ENCODE data around the gene SCGB3A1. TPM values are rescaled to one million over a fixed set of nuclear protein-coding genes. Genes with fewer than 3 reads are reported as not detected.

The SCGB3A1 gene
- total RNA-seq, 1 donor from 2014 or later, result 0.47 TPM

- Mint-ChIP-seq H3K9me3 (ENCODE audit: low read depth) (no peaks in the 10 kb centered on the region), H3K4me3 (ENCODE audit: unreplicated experiment) (no peak overlapping the region), H3K27ac (ENCODE audit: unreplicated experiment) (no peak overlapping the region), H3K36me3 (ENCODE audit: low read depth) (no peaks in the 10 kb centered on the region), H3K4me1 (ENCODE audit: low read depth) (no peaks in the 10 kb centered on the region), H3K27me3 (ENCODE audit: low read depth) (peaks cover 2% of the 10 kb centered on the region)
- no peak for TF ChIP-seq CTCF (IDR thresholded peaks at IDR 0.05)
- no peak for DNase-seq (ENCODE audit: low spot score)
These were observed 7.0 kb upstream of the SCGB3A1 start for GRCh38 chr5:180598316-180598701.

GRCh38 chr5:180596668-180597231 is 5.5 kb upstream of the SCGB3A1 start:
- no peak for TF ChIP-seq CTCF (IDR thresholded peaks at IDR 0.05)
- H3K4me3 Mint-ChIP-seq (ENCODE audit: unreplicated experiment), result no peak overlapping the region
- no peak for DNase-seq (ENCODE audit: low spot score)
- no peak overlapping the region for H3K27ac Mint-ChIP-seq (ENCODE audit: unreplicated experiment)
- H3K9me3 Mint-ChIP-seq (ENCODE audit: low read depth), result no peaks in the 10 kb centered on the region
- H3K36me3 Mint-ChIP-seq (ENCODE audit: low read depth), result no peaks in the 10 kb centered on the region
- H3K4me1 Mint-ChIP-seq (ENCODE audit: low read depth), result peaks cover 4% of the 10 kb centered on the region
- peaks cover 8% of the 10 kb centered on the region for H3K27me3 Mint-ChIP-seq (ENCODE audit: low read depth)

GRCh38 chr5:180596115-180596667 is 4.9 kb upstream of the SCGB3A1 start:
- H3K27ac Mint-ChIP-seq (ENCODE audit: unreplicated experiment), result peak overlapping the region; percentile 73
- TF ChIP-seq CTCF (IDR thresholded peaks at IDR 0.05), result no peak

GRCh38 chr5:180595381-180596114 is 4.2 kb upstream of the SCGB3A1 start:
- Mint-ChIP-seq H3K9me3 (ENCODE audit: low read depth) (no peaks in the 10 kb centered on the region), H3K36me3 (ENCODE audit: low read depth) (no peaks in the 10 kb centered on the region), H3K27ac (ENCODE audit: unreplicated experiment) (peak overlapping the region; percentile 73), H3K4me1 (ENCODE audit: low read depth) (peaks cover 4% of the 10 kb centered on the region), H3K4me3 (ENCODE audit: unreplicated experiment) (no peak overlapping the region), H3K27me3 (ENCODE audit: low read depth) (peaks cover 8% of the 10 kb centered on the region)
- no peak for DNase-seq (ENCODE audit: low spot score)
- no peak for TF ChIP-seq CTCF (IDR thresholded peaks at IDR 0.05)

More at GRCh38 chr5:180596115-180596667, 4.9 kb upstream of the SCGB3A1 start:
- Mint-ChIP-seq H3K36me3 (ENCODE audit: low read depth) (no peaks in the 10 kb centered on the region), H3K27me3 (ENCODE audit: low read depth) (peaks cover 8% of the 10 kb centered on the region), H3K4me1 (ENCODE audit: low read depth) (peaks cover 4% of the 10 kb centered on the region), H3K9me3 (ENCODE audit: low read depth) (no peaks in the 10 kb centered on the region), H3K4me3 (ENCODE audit: unreplicated experiment) (no peak overlapping the region)
- DNase-seq (ENCODE audit: low spot score), result no peak

- Mint-ChIP-seq H3K4me3 (ENCODE audit: unreplicated experiment) (no peak overlapping the region), H3K27me3 (ENCODE audit: low read depth) (peaks cover 8% of the 10 kb centered on the region), H3K36me3 (ENCODE audit: low read depth) (no peaks in the 10 kb centered on the region), H3K9me3 (ENCODE audit: low read depth) (no peaks in the 10 kb centered on the region), H3K27ac (ENCODE audit: unreplicated experiment) (no peak overlapping the region), H3K4me1 (ENCODE audit: low read depth) (peaks cover 4% of the 10 kb centered on the region)
- no peak for TF ChIP-seq CTCF (IDR thresholded peaks at IDR 0.05)
- DNase-seq (ENCODE audit: low spot score), result no peak
These were observed 3.7 kb upstream of the SCGB3A1 start for GRCh38 chr5:180595046-180595379.
